ENCODE results near the gene CREG2. TPM values are rescaled to one million over a fixed set of nuclear protein-coding genes. Genes with fewer than 3 reads are reported as not detected.

The CREG2 gene
- total RNA-seq, 1 experiment from 2014 or later: 12.3 TPM

DNA sequence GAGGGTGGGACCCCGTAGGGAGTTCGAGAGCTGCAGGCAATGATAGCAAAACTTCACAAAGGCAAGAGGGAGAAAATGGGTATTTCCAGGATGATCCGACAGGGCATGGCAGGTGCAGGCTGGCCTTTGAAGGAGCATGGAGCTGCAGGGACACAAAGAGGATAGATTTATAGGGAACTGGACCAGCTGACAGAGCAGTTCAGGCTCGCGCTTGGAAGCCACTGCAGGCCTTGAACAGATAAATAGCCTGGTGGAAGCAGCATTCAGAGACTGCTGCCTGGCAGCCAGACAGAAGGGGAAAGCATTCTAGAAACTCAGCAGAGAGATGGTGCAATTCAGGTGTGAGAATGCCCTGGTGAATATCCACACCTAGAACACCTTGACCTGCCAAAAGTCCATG is 29.3 kb upstream of the CREG2 start:
- Histone ChIP-seq H3K4me2 (no peak overlapping the region), H3K27me3 (ENCODE audit: insufficient read depth, low read depth) (no peaks in the 10 kb centered on the region), H3F3A (ENCODE audit: insufficient read depth, low read depth) (peaks cover 14% of the 10 kb centered on the region), H4K20me1 (ENCODE audit: insufficient read depth) (no peaks in the 10 kb centered on the region), H3K36me3 (ENCODE audit: low read depth) (no peaks in the 10 kb centered on the region), H3K79me2 (ENCODE audit: low read depth) (no peaks in the 10 kb centered on the region), H2AFZ (no peak overlapping the region), H3K4me3 (no peak overlapping the region), H3K4me1 (replicated peaks; ENCODE audit: insufficient read depth) (peaks cover 12% of the 10 kb centered on the region), H3K9me2 (ENCODE audit: insufficient read depth) (no peaks in the 10 kb centered on the region), H3K9me3 (ENCODE audit: insufficient read depth, low read depth) (no peaks in the 10 kb centered on the region), H3K27ac (no peak overlapping the region)
- intact Hi-C loops (cut with micrococcal nuclease; ENCODE audit: unreplicated experiment): loop anchor here (10.0 kb wide), 1 partner anchor 278 kb away; the partner anchor contains the start of gene MAP4K4
- CTCF ChIA-PET: interaction anchor here (0.6 to 1.0 kb wide), 3 partner anchors 74 to 212 kb away, joined by 3 to 6 read pairs (median 3); no protein-coding TSS in a partner anchor
- TF ChIP-seq EZH2 (IDR thresholded peaks at IDR 0.05; ENCODE audit: low read depth): no peak
- TF ChIP-seq, protein P1, sequence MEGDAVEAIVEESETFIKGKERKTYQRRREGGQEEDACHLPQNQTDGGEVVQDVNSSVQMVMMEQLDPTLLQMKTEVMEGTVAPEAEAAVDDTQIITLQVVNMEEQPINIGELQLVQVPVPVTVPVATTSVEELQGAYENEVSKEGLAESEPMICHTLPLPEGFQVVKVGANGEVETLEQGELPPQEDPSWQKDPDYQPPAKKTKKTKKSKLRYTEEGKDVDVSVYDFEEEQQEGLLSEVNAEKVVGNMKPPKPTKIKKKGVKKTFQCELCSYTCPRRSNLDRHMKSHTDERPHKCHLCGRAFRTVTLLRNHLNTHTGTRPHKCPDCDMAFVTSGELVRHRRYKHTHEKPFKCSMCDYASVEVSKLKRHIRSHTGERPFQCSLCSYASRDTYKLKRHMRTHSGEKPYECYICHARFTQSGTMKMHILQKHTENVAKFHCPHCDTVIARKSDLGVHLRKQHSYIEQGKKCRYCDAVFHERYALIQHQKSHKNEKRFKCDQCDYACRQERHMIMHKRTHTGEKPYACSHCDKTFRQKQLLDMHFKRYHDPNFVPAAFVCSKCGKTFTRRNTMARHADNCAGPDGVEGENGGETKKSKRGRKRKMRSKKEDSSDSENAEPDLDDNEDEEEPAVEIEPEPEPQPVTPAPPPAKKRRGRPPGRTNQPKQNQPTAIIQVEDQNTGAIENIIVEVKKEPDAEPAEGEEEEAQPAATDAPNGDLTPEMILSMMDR (conservative IDR thresholded peaks at IDR 0.05): no peak
- no TSS peak for BruUV-seq (replicated peaks)
- POLR2A ChIA-PET (ENCODE audit: unreplicated experiment): interaction anchor here (0.7 kb wide), 1 partner anchor 108 kb away, joined by 5 read pairs; no protein-coding TSS in a partner anchor
- no peak for DNase-seq

DNA sequence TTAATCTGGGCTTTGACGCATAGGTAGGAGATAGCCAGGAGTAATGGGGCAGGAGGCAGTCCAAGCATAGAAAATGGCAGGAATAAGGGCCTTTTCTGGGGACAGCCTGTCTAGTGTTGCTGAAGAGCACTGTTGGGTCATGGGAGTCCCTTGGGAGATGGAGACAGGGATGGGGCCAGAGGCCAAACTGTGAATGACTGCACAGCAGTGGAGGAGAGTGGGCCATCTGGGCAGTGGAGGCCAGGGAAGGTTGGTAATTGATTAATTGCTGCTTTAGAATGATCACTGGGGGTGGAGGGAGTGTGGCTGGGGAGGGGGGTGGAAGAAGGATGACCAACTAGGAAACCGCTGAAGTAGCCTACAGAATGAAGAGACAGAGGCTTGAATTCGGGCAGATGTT is 28.6 kb upstream of the CREG2 start:
- H3K9me3 ChIP-seq (ENCODE audit: insufficient read depth, low read depth): no peaks in the 10 kb centered on the region
- no peak for DNase-seq
- peaks cover 19% of the 10 kb centered on the region for H3K4me1 ChIP-seq (replicated peaks; ENCODE audit: insufficient read depth)
- TF ChIP-seq, protein P1 (conservative IDR thresholded peaks at IDR 0.05): no peak
- no peak overlapping the region for H3K4me2 ChIP-seq
- H4K20me1 ChIP-seq (ENCODE audit: insufficient read depth): no peaks in the 10 kb centered on the region
- no peak overlapping the region for H3K4me3 ChIP-seq
- H3K9me2 ChIP-seq (ENCODE audit: insufficient read depth): no peaks in the 10 kb centered on the region
- no TSS peak for BruUV-seq (replicated peaks)
- H3K79me2 ChIP-seq (ENCODE audit: low read depth): no peaks in the 10 kb centered on the region
- no peaks in the 10 kb centered on the region for H3K27me3 ChIP-seq (ENCODE audit: insufficient read depth, low read depth)
- no peak overlapping the region for H2AFZ ChIP-seq
- intact Hi-C loops (cut with micrococcal nuclease; ENCODE audit: unreplicated experiment): loop anchor here (10.0 kb wide), 1 partner anchor 279 kb away; the partner anchor contains the start of gene MAP4K4
- H3K27ac ChIP-seq: no peak overlapping the region
- H3K36me3 ChIP-seq (ENCODE audit: low read depth): no peaks in the 10 kb centered on the region
- ChIA-PET POLR2A (ENCODE audit: unreplicated experiment) (no interaction called here), CTCF (no interaction called here)
- H3F3A ChIP-seq (ENCODE audit: insufficient read depth, low read depth): peaks cover 21% of the 10 kb centered on the region

DNA sequence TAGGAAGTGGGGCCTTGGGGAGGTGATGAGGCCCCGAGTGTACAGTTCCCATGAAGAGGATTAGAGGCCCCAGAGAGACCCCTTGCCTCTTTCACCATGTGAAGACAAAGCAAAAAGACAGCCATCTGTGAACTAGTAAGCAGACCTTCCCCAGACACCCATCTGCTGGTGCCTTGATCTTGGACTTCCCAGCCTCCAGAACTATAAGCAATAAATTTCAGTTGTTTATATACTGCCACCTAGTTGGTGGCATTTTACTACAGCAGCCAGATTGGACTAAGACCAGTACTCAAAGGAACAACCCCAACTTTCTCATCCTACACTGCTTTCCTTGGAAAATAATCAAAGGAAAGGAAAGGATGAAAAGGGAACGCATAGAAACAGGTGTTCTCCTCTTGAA is 27.9 kb upstream of the CREG2 start:
- no peaks in the 10 kb centered on the region for H3K9me2 ChIP-seq (ENCODE audit: insufficient read depth)
- CTCF ChIA-PET: no interaction called here
- no peak overlapping the region for H3K4me2 ChIP-seq
- H3K4me3 ChIP-seq: no peak overlapping the region
- BruUV-seq (replicated peaks): no TSS peak
- H3K27ac ChIP-seq: no peak overlapping the region
- H3K4me1 ChIP-seq (replicated peaks; ENCODE audit: insufficient read depth): peaks cover 24% of the 10 kb centered on the region
- H3K36me3 ChIP-seq (ENCODE audit: low read depth): no peaks in the 10 kb centered on the region
- no peaks in the 10 kb centered on the region for H4K20me1 ChIP-seq (ENCODE audit: insufficient read depth)
- POLR2A ChIA-PET (ENCODE audit: unreplicated experiment): no interaction called here
- H3F3A ChIP-seq (ENCODE audit: insufficient read depth, low read depth): peaks cover 24% of the 10 kb centered on the region
- H3K79me2 ChIP-seq (ENCODE audit: low read depth): no peaks in the 10 kb centered on the region
- no peaks in the 10 kb centered on the region for H3K9me3 ChIP-seq (ENCODE audit: insufficient read depth, low read depth)
- intact Hi-C loops (cut with micrococcal nuclease; ENCODE audit: unreplicated experiment): loop anchor here (10.0 kb wide), 1 partner anchor 280 kb away; the partner anchor contains the start of gene MAP4K4
- no peak for DNase-seq
- no peak for TF ChIP-seq EZH2 (IDR thresholded peaks at IDR 0.05; ENCODE audit: low read depth)
- TF ChIP-seq, protein P1 (conservative IDR thresholded peaks at IDR 0.05): no peak
- H3K27me3 ChIP-seq (ENCODE audit: insufficient read depth, low read depth): no peaks in the 10 kb centered on the region
- H2AFZ ChIP-seq: no peak overlapping the region
